Upper lobe of right lung (tissue), 1 donor: Measurements from ENCODE around the gene ZNF804A. TPM values are rescaled to one million over a fixed set of nuclear protein-coding genes. Genes with fewer than 3 reads are reported as not detected.

Experiments used
- ATAC-seq: fragments of 200-7000 bp; cut with Tn5 transposase; one replicate; pipeline ENCODE4 v1.9.1; 2020; ENCODE audit warnings: mild to moderate bottlenecking, moderate library complexity
- DNase-seq: peaks from one replicate; pipeline ENCODE4 v3.0.0-alpha.2; 2020
- H3K27ac ChIP-seq: fragments of 200-600 bp; one replicate; pipeline ENCODE4 v1.8.0; 2022
- H3K27me3 ChIP-seq: fragments of 200-600 bp; one replicate; pipeline ENCODE4 v1.8.0; 2022; ENCODE audit warnings: mild to moderate bottlenecking
- H3K36me3 ChIP-seq: fragments of 200-600 bp; one replicate; pipeline ENCODE4 v1.8.0; 2022
- H3K4me1 ChIP-seq: fragments of 200-600 bp; one replicate; pipeline ENCODE4 v1.8.0; 2022
- H3K4me3 ChIP-seq: fragments of 200-600 bp; one replicate; pipeline ENCODE4 v1.8.0; 2022; ENCODE audit warnings: mild to moderate bottlenecking
- H3K9me3 ChIP-seq: fragments of 200-600 bp; one replicate; pipeline ENCODE4 v1.8.0; 2022
- intact Hi-C: fragments of 100-400 bp; cut with DNase I; formaldehyde crosslinking; loops from one replicate; pipeline ENCODE4 v1.11.0; 2022
- total RNA-seq: library from RNA; stranded (reverse); fragmentation: NEBNext Ultra II Directional; extraction: Animal tissue kit (Norgen Biotek cat#: 25700); gene quantifications from one replicate; pipeline ENCODE4 v1.2.1, GENCODE V29; 2021
- TF ChIP-seq, protein P1 (sequence below): fragments of 200-600 bp; IDR thresholded peaks from one replicate; pipeline ENCODE4 v1.8.0; 2022; ENCODE audit warnings: antibody characterized with exemption
- donor health status: DM: no; HTN: yes; CAD: no; lungs with severe emphysema.

The ZNF804A gene
- total RNA-seq, 1 donor from 2014 or later = 0.78 TPM

DNA sequence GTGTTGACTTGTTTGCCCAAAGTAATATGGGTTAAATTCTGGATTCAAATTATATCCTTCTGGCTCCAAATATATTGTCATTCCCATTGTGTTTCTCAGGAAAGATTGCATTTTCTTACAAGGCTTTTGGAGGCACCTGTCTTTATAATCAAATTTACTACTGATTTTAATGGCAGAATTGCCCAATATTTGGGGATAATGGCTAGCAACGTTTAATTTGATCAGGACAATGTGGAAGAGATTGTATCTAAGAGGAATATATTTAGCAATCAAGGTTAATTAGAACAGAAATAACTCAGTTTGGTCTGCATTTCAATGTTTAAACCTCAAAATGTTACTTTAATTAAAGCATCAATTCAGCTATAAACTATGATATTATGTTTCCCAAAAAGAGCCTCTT, 41.7 kb upstream of the ZNF804A start:
- H3K4me1 ChIP-seq = no peaks in the 10 kb centered on the region

DNA sequence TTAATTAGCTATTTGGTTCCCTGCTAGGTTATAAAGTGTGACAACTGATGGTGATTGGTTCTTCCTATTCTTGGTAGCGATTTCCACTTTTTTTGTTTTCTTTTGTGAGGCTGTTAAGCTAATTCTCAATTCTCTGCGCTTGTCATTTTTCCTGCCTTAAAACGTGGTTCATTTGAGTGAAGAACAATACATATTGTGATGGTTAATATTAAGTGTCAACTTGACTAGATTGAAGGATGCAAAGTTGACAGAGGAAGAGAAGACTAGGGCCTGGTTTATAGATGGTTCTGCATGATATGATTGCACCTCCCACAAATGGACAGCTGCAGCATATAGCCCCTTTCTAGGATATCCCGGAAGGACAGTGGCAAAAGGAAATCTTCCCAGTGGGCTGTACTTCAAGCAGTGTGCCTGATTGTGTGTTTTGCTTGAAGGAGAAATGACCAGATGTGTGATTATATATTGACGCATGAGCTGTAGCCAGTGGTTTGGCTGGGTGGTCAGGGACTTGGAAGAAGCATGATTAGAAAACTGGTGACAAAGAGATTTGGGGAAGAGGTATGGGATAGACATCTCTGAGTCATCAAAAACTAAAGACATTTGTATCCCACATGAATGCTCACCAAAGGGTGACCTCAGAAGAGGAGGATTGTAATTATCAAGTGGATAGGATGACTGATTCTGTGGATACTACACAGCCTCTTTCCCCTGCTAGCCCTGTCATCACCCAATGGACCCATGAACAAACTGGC, 39.4 kb upstream of the ZNF804A start:
- Histone ChIP-seq H3K4me3 (no peak overlapping the region), H3K4me1 (no peaks in the 10 kb centered on the region), H3K9me3 (no peaks in the 10 kb centered on the region), H3K27me3 (no peaks in the 10 kb centered on the region), H3K36me3 (no peaks in the 10 kb centered on the region), H3K27ac (no peak overlapping the region)
- no peak for DNase-seq
- intact Hi-C loops = no loop called here
- ATAC-seq = no peak
- TF ChIP-seq, protein P1, sequence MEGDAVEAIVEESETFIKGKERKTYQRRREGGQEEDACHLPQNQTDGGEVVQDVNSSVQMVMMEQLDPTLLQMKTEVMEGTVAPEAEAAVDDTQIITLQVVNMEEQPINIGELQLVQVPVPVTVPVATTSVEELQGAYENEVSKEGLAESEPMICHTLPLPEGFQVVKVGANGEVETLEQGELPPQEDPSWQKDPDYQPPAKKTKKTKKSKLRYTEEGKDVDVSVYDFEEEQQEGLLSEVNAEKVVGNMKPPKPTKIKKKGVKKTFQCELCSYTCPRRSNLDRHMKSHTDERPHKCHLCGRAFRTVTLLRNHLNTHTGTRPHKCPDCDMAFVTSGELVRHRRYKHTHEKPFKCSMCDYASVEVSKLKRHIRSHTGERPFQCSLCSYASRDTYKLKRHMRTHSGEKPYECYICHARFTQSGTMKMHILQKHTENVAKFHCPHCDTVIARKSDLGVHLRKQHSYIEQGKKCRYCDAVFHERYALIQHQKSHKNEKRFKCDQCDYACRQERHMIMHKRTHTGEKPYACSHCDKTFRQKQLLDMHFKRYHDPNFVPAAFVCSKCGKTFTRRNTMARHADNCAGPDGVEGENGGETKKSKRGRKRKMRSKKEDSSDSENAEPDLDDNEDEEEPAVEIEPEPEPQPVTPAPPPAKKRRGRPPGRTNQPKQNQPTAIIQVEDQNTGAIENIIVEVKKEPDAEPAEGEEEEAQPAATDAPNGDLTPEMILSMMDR = no peak

More for the DNA sequence above, 41.7 kb upstream of the ZNF804A start:
- no peaks in the 10 kb centered on the region for H3K36me3 ChIP-seq
- H3K27me3 ChIP-seq = no peaks in the 10 kb centered on the region
- intact Hi-C loops = no loop called here
- ATAC-seq = no peak
- DNase-seq = no peak
- TF ChIP-seq, protein P1 = no peak
- H3K27ac ChIP-seq = no peak overlapping the region
- H3K4me3 ChIP-seq = no peak overlapping the region
- H3K9me3 ChIP-seq = no peaks in the 10 kb centered on the region

DNA sequence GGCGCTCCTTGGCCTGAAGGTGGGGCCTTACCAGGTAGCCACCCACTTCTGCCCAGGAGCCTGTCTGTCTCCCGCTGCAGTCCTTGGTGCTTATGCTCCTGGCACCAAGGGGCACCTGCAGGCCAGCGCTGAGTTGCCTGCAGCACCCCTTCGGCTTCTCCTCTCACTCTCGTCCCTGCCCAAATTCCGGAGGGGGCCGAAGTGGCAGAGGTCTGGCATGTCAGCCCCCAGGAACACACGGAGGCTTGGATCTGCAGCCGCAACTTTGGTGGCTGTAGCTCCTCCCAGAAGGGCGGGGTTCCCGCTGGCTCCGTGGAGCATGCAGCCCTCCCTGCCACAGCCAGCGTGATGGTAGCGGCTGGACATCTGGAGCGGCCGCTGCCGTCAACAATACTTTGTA, 37.7 kb upstream of the ZNF804A start:
- ATAC-seq = peak; percentile 14
- TF ChIP-seq, protein P1 = no peak
- Histone ChIP-seq H3K4me3 (no peak overlapping the region), H3K27me3 (no peaks in the 10 kb centered on the region), H3K9me3 (no peaks in the 10 kb centered on the region), H3K36me3 (no peaks in the 10 kb centered on the region), H3K4me1 (no peaks in the 10 kb centered on the region), H3K27ac (no peak overlapping the region)
- intact Hi-C loops = no loop called here
- DNase-seq = no peak

DNA sequence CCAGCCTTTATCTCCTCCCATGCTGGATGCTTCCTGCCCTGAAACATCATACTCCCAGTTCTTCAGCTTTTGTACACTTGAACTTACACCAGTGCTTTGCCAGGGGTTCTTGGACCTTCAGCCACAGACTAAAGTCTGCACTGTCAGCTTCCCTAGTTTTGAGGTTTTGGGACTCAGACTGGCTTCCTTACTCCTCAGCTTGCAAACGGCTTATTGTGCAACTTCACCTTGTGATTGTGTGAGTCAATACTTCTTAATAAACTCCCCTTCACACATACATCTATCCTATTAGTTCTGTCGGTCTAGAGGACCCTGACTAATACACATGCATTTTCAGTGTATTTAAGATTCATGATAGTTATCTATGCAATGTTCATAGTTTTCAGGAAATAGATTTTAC, 35.8 kb upstream of the ZNF804A start:
- Histone ChIP-seq H3K27me3 (no peaks in the 10 kb centered on the region), H3K36me3 (no peaks in the 10 kb centered on the region), H3K4me3 (no peak overlapping the region), H3K9me3 (no peaks in the 10 kb centered on the region), H3K27ac (no peak overlapping the region), H3K4me1 (no peaks in the 10 kb centered on the region)
- ATAC-seq = peak; percentile 58
- intact Hi-C loops = no loop called here
- no peak for DNase-seq
- TF ChIP-seq, protein P1 = no peak

DNA sequence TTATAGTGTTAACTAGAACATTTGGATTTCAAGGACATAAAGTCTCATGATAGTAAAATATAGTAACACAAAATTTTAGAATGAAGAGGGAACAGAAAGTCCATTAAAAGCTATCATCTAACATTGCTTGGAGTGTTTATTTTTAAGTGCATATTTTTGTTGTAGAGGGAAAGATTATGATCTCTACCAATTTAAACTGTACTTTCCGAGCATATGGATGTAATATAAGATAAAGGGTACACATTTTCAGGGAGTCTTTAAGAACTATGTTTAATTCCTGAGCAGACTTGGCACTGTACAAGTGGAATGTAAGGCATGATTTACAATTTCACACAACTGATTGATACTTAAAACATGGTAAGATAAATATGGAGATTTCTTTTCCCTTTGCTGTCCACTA, 34.2 kb upstream of the ZNF804A start:
- Histone ChIP-seq H3K4me1 (no peaks in the 10 kb centered on the region), H3K27ac (no peak overlapping the region), H3K4me3 (no peak overlapping the region), H3K36me3 (no peaks in the 10 kb centered on the region), H3K27me3 (no peaks in the 10 kb centered on the region), H3K9me3 (no peaks in the 10 kb centered on the region)
- TF ChIP-seq, protein P1 = no peak
- intact Hi-C loops = no loop called here
- DNase-seq = no peak
- ATAC-seq = no peak
